Dendritic cell treated with granulocyte-macrophage colony-stimulating factor and Interleukin-4, amounts not matched to agents 40 ng/mL and 50 ng/mL, for 4 days (primary cell): ENCODE data around the gene MBNL1.

Experiments used
- H3K27ac Mint-ChIP-seq: one replicate; pipeline ENCODE4 v1.8.0; 2022; ENCODE audit warnings: mild to moderate bottlenecking, mixed read lengths
- H3K27me3 Mint-ChIP-seq: one replicate; pipeline ENCODE4 v1.8.0; 2022; ENCODE audit warnings: mild to moderate bottlenecking, mixed read lengths
- H3K36me3 Mint-ChIP-seq: one replicate; pipeline ENCODE4 v1.8.0; 2022; ENCODE audit warnings: low read depth, mixed read lengths
- H3K4me1 Mint-ChIP-seq: one replicate; pipeline ENCODE4 v1.8.0; 2022; ENCODE audit warnings: low read depth, mixed read lengths
- H3K4me3 Mint-ChIP-seq: one replicate; pipeline ENCODE4 v1.8.0; 2022; ENCODE audit warnings: mild to moderate bottlenecking, moderate library complexity, mixed read lengths
- H3K9me3 Mint-ChIP-seq: one replicate; pipeline ENCODE4 v1.8.0; 2022; ENCODE audit warnings: mixed read lengths
- intact Hi-C: fragments of 100-400 bp; cut with micrococcal nuclease; formaldehyde crosslinking; loops from one replicate; pipeline ENCODE4 v1.15.0; 2022

Gene MBNL1

GRCh38 chr3:152258448-152259393 lies 10.0 kb upstream of the MBNL1 start:
- peak overlapping the region; percentile 52 for H3K27ac Mint-ChIP-seq

GRCh38 chr3:152259468-152259867 lies 9.3 kb upstream of the MBNL1 start:
- Mint-ChIP-seq H3K4me1 (peaks cover 50% of the 10 kb centered on the region), H3K36me3 (peaks cover 16% of the 10 kb centered on the region), H3K9me3 (no peaks in the 10 kb centered on the region), H3K27ac (peak overlapping the region; percentile 52), H3K4me3 (no peak overlapping the region), H3K27me3 (no peaks in the 10 kb centered on the region)
- intact Hi-C loops: no loop called here

More at GRCh38 chr3:152258448-152259393, 10.0 kb upstream of the MBNL1 start:
- intact Hi-C loops: no loop called here
- no peaks in the 10 kb centered on the region for H3K27me3 Mint-ChIP-seq
- peaks cover 16% of the 10 kb centered on the region for H3K36me3 Mint-ChIP-seq
- peak overlapping the region; percentile 20 for H3K4me3 Mint-ChIP-seq
- peaks cover 50% of the 10 kb centered on the region for H3K4me1 Mint-ChIP-seq
- H3K9me3 Mint-ChIP-seq: no peaks in the 10 kb centered on the region

- Mint-ChIP-seq H3K36me3 (peaks cover 16% of the 10 kb centered on the region), H3K9me3 (no peaks in the 10 kb centered on the region), H3K27ac (no peak overlapping the region), H3K4me1 (peaks cover 48% of the 10 kb centered on the region), H3K27me3 (no peaks in the 10 kb centered on the region), H3K4me3 (no peak overlapping the region)
- intact Hi-C loops: no loop called here
Observed at GRCh38 chr3:152260026-152260425, 8.7 kb upstream of the MBNL1 start.

GRCh38 chr3:152260529-152260928 lies 8.2 kb upstream of the MBNL1 start:
- no peak overlapping the region for H3K27ac Mint-ChIP-seq
- H3K36me3 Mint-ChIP-seq: peaks cover 15% of the 10 kb centered on the region
- no peaks in the 10 kb centered on the region for H3K9me3 Mint-ChIP-seq
- H3K4me3 Mint-ChIP-seq: no peak overlapping the region
- no peaks in the 10 kb centered on the region for H3K27me3 Mint-ChIP-seq
- peaks cover 43% of the 10 kb centered on the region for H3K4me1 Mint-ChIP-seq
- intact Hi-C loops: no loop called here

GRCh38 chr3:152261329-152261728 lies 7.4 kb upstream of the MBNL1 start:
- no peak overlapping the region for H3K4me3 Mint-ChIP-seq
- no peak overlapping the region for H3K27ac Mint-ChIP-seq
- intact Hi-C loops: no loop called here
- no peaks in the 10 kb centered on the region for H3K9me3 Mint-ChIP-seq
- H3K36me3 Mint-ChIP-seq: peaks cover 9% of the 10 kb centered on the region
- H3K4me1 Mint-ChIP-seq: peaks cover 41% of the 10 kb centered on the region
- no peaks in the 10 kb centered on the region for H3K27me3 Mint-ChIP-seq

- Mint-ChIP-seq H3K36me3 (peaks cover 20% of the 10 kb centered on the region), H3K4me3 (no peak overlapping the region), H3K27me3 (no peaks in the 10 kb centered on the region), H3K9me3 (no peaks in the 10 kb centered on the region), H3K27ac (peak overlapping the region; percentile 62), H3K4me1 (peaks cover 45% of the 10 kb centered on the region)
- intact Hi-C loops: no loop called here
Observed at GRCh38 chr3:152263711-152264110, 5.0 kb upstream of the MBNL1 start.

- Mint-ChIP-seq H3K36me3 (peaks cover 27% of the 10 kb centered on the region), H3K9me3 (no peaks in the 10 kb centered on the region), H3K4me1 (peaks cover 45% of the 10 kb centered on the region), H3K27me3 (no peaks in the 10 kb centered on the region), H3K27ac (peak overlapping the region; percentile 62), H3K4me3 (no peak overlapping the region)
- intact Hi-C loops: no loop called here
Observed at GRCh38 chr3:152264378-152264777, 4.4 kb upstream of the MBNL1 start.

- intact Hi-C loops: no loop called here
- peaks cover 45% of the 10 kb centered on the region for H3K4me1 Mint-ChIP-seq
- peaks cover 45% of the 10 kb centered on the region for H3K36me3 Mint-ChIP-seq
- no peaks in the 10 kb centered on the region for H3K9me3 Mint-ChIP-seq
- H3K27ac Mint-ChIP-seq: peak overlapping the region; percentile 97
- H3K4me3 Mint-ChIP-seq: peak overlapping the region; percentile 96
- H3K27me3 Mint-ChIP-seq: no peaks in the 10 kb centered on the region
Observed at GRCh38 chr3:152266221-152266995, 2.3 kb upstream of the MBNL1 start.

GRCh38 chr3:152267831-152268554 lies 736 bp upstream of the MBNL1 start:
- intact Hi-C loops: loop anchor here (2.0 kb wide), 2 partner anchors 23 to 63 kb away; no protein-coding TSS in a partner anchor
- no peaks in the 10 kb centered on the region for H3K27me3 Mint-ChIP-seq
- peaks cover 45% of the 10 kb centered on the region for H3K36me3 Mint-ChIP-seq
- no peaks in the 10 kb centered on the region for H3K9me3 Mint-ChIP-seq
- H3K4me1 Mint-ChIP-seq: peaks cover 51% of the 10 kb centered on the region
- peak overlapping the region; percentile 97 for H3K27ac Mint-ChIP-seq
- H3K4me3 Mint-ChIP-seq: peak overlapping the region; percentile 96

GRCh38 chr3:152269056-152269830 lies 514 bp downstream of the MBNL1 start:
- Mint-ChIP-seq H3K36me3 (peaks cover 48% of the 10 kb centered on the region), H3K9me3 (no peaks in the 10 kb centered on the region), H3K27me3 (no peaks in the 10 kb centered on the region), H3K27ac (peak overlapping the region; percentile 97), H3K4me1 (peaks cover 46% of the 10 kb centered on the region), H3K4me3 (peak overlapping the region; percentile 96)
- intact Hi-C loops: loop anchor here (2.0 kb wide), 2 partner anchors 24 to 64 kb away; no protein-coding TSS in a partner anchor

GRCh38 chr3:152269831-152270734 lies 1.4 kb downstream of the MBNL1 start:
- Mint-ChIP-seq H3K27me3 (no peaks in the 10 kb centered on the region), H3K4me3 (peak overlapping the region; percentile 96), H3K9me3 (no peaks in the 10 kb centered on the region), H3K36me3 (peaks cover 48% of the 10 kb centered on the region), H3K27ac (peak overlapping the region; percentile 97), H3K4me1 (peaks cover 48% of the 10 kb centered on the region)
- intact Hi-C loops: loop anchor here (2.0 kb wide), 3 partner anchors 25 to 73 kb away; no protein-coding TSS in a partner anchor

GRCh38 chr3:152270937-152271336 lies 2.2 kb downstream of the MBNL1 start:
- peak overlapping the region; percentile 96 for H3K4me3 Mint-ChIP-seq
- no peaks in the 10 kb centered on the region for H3K9me3 Mint-ChIP-seq
- H3K27me3 Mint-ChIP-seq: no peaks in the 10 kb centered on the region
- peak overlapping the region; percentile 97 for H3K27ac Mint-ChIP-seq
- intact Hi-C loops: loop anchor here (2.0 kb wide), 1 partner anchor 74 kb away; no protein-coding TSS in a partner anchor
- H3K36me3 Mint-ChIP-seq: peaks cover 48% of the 10 kb centered on the region
- H3K4me1 Mint-ChIP-seq: peaks cover 52% of the 10 kb centered on the region
